Ishikawa (cell line): Measurements from ENCODE around the gene SGMS1.

Experiments
- EP300 ChIP-seq: IDR thresholded peaks from 2 replicates; pipeline ENCODE4 v1.6.1; 2012; ENCODE audit warnings: borderline replicate concordance
- FOXM1 ChIP-seq: IDR thresholded peaks from 2 replicates; pipeline ENCODE4 v1.6.1; 2012; ENCODE audit warnings: low read depth, borderline replicate concordance
- TAF1 ChIP-seq: IDR thresholded peaks from 2 replicates; pipeline ENCODE4 v1.6.1; 2012; ENCODE audit warnings: low read depth, mild to moderate bottlenecking
- USF1 ChIP-seq: IDR thresholded peaks from 2 replicates; pipeline ENCODE4 v1.6.1; 2012
- TF ChIP-seq, protein P1 (sequence below): IDR thresholded peaks from 2 replicates; pipeline ENCODE4 v1.6.1; 2012; ENCODE audit warnings: low read depth, mild to moderate bottlenecking

DNA sequence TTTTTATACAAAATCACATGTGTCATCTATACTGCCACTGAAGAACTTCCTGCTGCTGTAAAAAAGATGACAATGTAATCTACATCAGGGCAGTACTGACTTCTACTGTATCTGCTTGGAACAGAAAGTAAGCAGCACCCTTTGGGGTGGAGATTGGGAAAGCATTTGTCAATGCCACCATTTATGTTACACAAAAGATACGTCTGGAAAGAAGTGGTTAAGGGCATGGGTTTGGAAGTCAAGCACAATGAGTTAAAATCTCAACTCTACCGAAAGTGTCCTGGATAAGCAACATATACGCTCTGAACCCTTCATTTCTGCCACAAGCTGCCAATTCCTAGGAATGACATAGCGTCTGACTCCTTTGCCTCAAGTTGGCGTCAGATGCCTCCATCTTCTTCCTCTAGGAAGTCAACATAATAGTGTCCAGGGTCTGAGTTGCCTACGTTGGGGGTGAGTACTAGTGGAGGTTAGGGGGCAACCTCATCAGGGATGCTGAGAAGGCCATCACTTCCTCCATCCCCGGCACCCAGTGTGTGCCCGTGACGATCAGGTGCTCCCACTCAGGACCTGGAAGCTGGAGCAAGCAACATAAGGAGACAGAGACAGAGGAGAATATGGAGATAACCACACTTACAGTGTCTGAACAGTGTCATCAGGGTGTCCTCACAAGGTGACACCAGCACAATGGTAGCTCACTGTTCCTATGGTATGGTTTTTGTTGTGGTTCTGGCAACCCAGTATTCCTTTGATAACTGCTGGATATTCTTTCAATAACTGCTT lies 58.3 kb downstream of the SGMS1 start:
- TF ChIP-seq EP300 (no peak), FOXM1 (no peak), USF1 (no peak), TAF1 (no peak)
- TF ChIP-seq, protein P1, sequence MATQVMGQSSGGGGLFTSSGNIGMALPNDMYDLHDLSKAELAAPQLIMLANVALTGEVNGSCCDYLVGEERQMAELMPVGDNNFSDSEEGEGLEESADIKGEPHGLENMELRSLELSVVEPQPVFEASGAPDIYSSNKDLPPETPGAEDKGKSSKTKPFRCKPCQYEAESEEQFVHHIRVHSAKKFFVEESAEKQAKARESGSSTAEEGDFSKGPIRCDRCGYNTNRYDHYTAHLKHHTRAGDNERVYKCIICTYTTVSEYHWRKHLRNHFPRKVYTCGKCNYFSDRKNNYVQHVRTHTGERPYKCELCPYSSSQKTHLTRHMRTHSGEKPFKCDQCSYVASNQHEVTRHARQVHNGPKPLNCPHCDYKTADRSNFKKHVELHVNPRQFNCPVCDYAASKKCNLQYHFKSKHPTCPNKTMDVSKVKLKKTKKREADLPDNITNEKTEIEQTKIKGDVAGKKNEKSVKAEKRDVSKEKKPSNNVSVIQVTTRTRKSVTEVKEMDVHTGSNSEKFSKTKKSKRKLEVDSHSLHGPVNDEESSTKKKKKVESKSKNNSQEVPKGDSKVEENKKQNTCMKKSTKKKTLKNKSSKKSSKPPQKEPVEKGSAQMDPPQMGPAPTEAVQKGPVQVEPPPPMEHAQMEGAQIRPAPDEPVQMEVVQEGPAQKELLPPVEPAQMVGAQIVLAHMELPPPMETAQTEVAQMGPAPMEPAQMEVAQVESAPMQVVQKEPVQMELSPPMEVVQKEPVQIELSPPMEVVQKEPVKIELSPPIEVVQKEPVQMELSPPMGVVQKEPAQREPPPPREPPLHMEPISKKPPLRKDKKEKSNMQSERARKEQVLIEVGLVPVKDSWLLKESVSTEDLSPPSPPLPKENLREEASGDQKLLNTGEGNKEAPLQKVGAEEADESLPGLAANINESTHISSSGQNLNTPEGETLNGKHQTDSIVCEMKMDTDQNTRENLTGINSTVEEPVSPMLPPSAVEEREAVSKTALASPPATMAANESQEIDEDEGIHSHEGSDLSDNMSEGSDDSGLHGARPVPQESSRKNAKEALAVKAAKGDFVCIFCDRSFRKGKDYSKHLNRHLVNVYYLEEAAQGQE, result no peak
